ENCODE results near the gene SHMT2.

Gene SHMT2

GRCh38 chr12:57255916-57256315 lies 26.4 kb downstream of the SHMT2 start:
- ChIA-PET CTCF (no interaction called here), POLR2A (ENCODE audit: low non-redundant PET) (no interaction called here)
- DNase-seq (ENCODE audit: low spot score): no peak

GRCh38 chr12:57258977-57259970 lies 29.8 kb downstream of the SHMT2 start:
- no peak overlapping the region for H3K27ac ChIP-seq
- no peak for TF ChIP-seq CTCF (conservative IDR thresholded peaks at IDR 0.05; ENCODE audit: low read depth)
- POLR2A ChIA-PET (ENCODE audit: low non-redundant PET): no interaction called here
- no peak for DNase-seq (ENCODE audit: low spot score)
- CTCF ChIA-PET: no interaction called here

More at GRCh38 chr12:57255916-57256315, 26.4 kb downstream of the SHMT2 start:
- TF ChIP-seq CTCF (conservative IDR thresholded peaks at IDR 0.05; ENCODE audit: low read depth): no peak
- H3K27ac ChIP-seq: no peak overlapping the region

GRCh38 chr12:57260366-57260765 lies 30.9 kb downstream of the SHMT2 start:
- DNase-seq (ENCODE audit: low spot score): no peak
- TF ChIP-seq CTCF (conservative IDR thresholded peaks at IDR 0.05; ENCODE audit: low read depth): no peak
- ChIA-PET POLR2A (ENCODE audit: low non-redundant PET) (no interaction called here), CTCF (no interaction called here)
- no peak overlapping the region for H3K27ac ChIP-seq

GRCh38 chr12:57261428-57261865 lies 31.9 kb downstream of the SHMT2 start:
- ChIA-PET CTCF (interaction anchor here (0.6 to 1.3 kb wide), 4 partner anchors 16 to 201 kb away, joined by 3 to 5 read pairs (median 4); no protein-coding TSS in a partner anchor), POLR2A (ENCODE audit: low non-redundant PET) (interaction anchor here (0.7 kb wide), 1 partner anchor 353 kb away, joined by 7 read pairs; no protein-coding TSS in a partner anchor)
- no peak overlapping the region for H3K27ac ChIP-seq
- DNase-seq (ENCODE audit: low spot score): no peak
- no peak for TF ChIP-seq CTCF (conservative IDR thresholded peaks at IDR 0.05; ENCODE audit: low read depth)

- no peak overlapping the region for H3K27ac ChIP-seq
- TF ChIP-seq CTCF (conservative IDR thresholded peaks at IDR 0.05; ENCODE audit: low read depth): no peak
- ChIA-PET POLR2A (ENCODE audit: low non-redundant PET) (no interaction called here), CTCF (interaction anchor here (0.8 to 1.3 kb wide), 3 partner anchors 15 to 200 kb away, joined by 3 to 5 read pairs (median 4); no protein-coding TSS in a partner anchor)
- no peak for DNase-seq (ENCODE audit: low spot score)
Measured at GRCh38 chr12:57262126-57262822, 32.8 kb downstream of the SHMT2 start.

- no peak for TF ChIP-seq CTCF (conservative IDR thresholded peaks at IDR 0.05; ENCODE audit: low read depth)
- no peak overlapping the region for H3K27ac ChIP-seq
Measured at GRCh38 chr12:57263096-57263495, 33.6 kb downstream of the SHMT2 start.

More at GRCh38 chr12:57263096-57263495, 33.6 kb downstream of the SHMT2 start:
- DNase-seq (ENCODE audit: low spot score): no peak
- ChIA-PET CTCF (no interaction called here), POLR2A (ENCODE audit: low non-redundant PET) (no interaction called here)
